Upper lobe of right lung (tissue), 1 donor: ENCODE measurements around the gene ATP13A4. TPM values are rescaled to one million over a fixed set of nuclear protein-coding genes. Genes with fewer than 3 reads are reported as not detected.

ENCODE experiments used
- ATAC-seq: fragments of 200-7000 bp; cut with Tn5 transposase; one replicate; pipeline ENCODE4 v1.9.1; 2020; ENCODE audit warnings: mild to moderate bottlenecking, moderate library complexity
- DNase-seq: peaks from one replicate; pipeline ENCODE4 v3.0.0-alpha.2; 2020
- H3K27ac ChIP-seq: fragments of 200-600 bp; one replicate; pipeline ENCODE4 v1.8.0; 2022
- H3K27me3 ChIP-seq: fragments of 200-600 bp; one replicate; pipeline ENCODE4 v1.8.0; 2022; ENCODE audit warnings: mild to moderate bottlenecking
- H3K36me3 ChIP-seq: fragments of 200-600 bp; one replicate; pipeline ENCODE4 v1.8.0; 2022
- H3K4me1 ChIP-seq: fragments of 200-600 bp; one replicate; pipeline ENCODE4 v1.8.0; 2022
- H3K4me3 ChIP-seq: fragments of 200-600 bp; one replicate; pipeline ENCODE4 v1.8.0; 2022; ENCODE audit warnings: mild to moderate bottlenecking
- H3K9me3 ChIP-seq: fragments of 200-600 bp; one replicate; pipeline ENCODE4 v1.8.0; 2022
- intact Hi-C: fragments of 100-400 bp; cut with DNase I; formaldehyde crosslinking; loops from one replicate; pipeline ENCODE4 v1.11.0; 2022
- long read RNA-seq: library from polyadenylated mRNA; unstranded; transcript quantifications from one replicate; pipeline ENCODE4 v2.0.0, GENCODE V29; 2021
- total RNA-seq: library from RNA; stranded (reverse); fragmentation: NEBNext Ultra II Directional; extraction: Animal tissue kit (Norgen Biotek cat#: 25700); gene quantifications from one replicate; pipeline ENCODE4 v1.2.1, GENCODE V29; 2021
- TF ChIP-seq, protein P1 (sequence below): fragments of 200-600 bp; IDR thresholded peaks from one replicate; pipeline ENCODE4 v1.8.0; 2022; ENCODE audit warnings: antibody characterized with exemption
- donor health status: DM: no; HTN: yes; CAD: no; lungs with severe emphysema.

The ATP13A4 gene, protein sequence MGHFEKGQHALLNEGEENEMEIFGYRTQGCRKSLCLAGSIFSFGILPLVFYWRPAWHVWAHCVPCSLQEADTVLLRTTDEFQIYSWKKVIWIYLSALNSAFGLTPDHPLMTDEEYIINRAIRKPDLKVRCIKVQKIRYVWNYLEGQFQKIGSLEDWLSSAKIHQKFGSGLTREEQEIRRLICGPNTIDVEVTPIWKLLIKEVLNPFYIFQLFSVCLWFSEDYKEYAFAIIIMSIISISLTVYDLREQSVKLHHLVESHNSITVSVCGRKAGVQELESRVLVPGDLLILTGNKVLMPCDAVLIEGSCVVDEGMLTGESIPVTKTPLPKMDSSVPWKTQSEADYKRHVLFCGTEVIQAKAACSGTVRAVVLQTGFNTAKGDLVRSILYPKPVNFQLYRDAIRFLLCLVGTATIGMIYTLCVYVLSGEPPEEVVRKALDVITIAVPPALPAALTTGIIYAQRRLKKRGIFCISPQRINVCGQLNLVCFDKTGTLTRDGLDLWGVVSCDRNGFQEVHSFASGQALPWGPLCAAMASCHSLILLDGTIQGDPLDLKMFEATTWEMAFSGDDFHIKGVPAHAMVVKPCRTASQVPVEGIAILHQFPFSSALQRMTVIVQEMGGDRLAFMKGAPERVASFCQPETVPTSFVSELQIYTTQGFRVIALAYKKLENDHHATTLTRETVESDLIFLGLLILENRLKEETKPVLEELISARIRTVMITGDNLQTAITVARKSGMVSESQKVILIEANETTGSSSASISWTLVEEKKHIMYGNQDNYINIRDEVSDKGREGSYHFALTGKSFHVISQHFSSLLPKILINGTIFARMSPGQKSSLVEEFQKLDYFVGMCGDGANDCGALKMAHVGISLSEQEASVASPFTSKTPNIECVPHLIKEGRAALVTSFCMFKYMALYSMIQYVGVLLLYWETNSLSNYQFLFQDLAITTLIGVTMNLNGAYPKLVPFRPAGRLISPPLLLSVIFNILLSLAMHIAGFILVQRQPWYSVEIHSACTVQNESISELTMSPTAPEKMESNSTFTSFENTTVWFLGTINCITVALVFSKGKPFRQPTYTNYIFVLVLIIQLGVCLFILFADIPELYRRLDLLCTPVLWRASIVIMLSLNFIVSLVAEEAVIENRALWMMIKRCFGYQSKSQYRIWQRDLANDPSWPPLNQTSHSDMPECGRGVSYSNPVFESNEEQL
- 248 TPM for total RNA-seq
- long read RNA-seq, full-length matches to known transcripts, result 68 of 153 reads
- long read RNA-seq, partial matches to known transcripts, result 26 of 153 reads
- long read RNA-seq, other reads (novel, unspliced or antisense), result 59 of 153 reads

DNA sequence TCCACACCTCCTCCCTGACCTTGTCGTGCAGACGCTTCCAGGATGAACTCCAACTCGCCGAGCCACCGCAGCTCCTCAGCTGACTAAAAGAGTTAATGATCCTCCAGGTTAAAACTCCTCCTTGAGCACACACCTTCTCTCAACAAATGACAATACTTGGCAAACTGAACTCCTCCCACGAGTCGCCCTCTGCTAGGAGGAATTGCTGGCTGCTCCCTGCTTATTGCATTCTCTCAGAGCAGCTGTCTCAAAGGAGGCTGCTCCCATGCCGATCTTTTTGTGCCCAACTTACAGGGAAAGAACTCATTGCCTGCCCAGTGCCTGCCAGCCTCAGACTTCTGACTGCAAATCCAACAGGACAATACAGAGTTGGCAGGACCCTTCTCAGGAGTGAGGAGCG, at the start of gene ATP13A4:
TSS of gene ATP13A4 (minus strand) at position 85 of the 400 bp plus-strand sequence. CDS start 96 bp downstream, outside the sequence.
- Histone ChIP-seq H3K4me3 (peak within 1 kb of the TSS; percentile 42), H3K4me1 (no peaks in the 10 kb centered on the region), H3K27ac (peak within 1 kb of the TSS; percentile 66), H3K27me3 (no peaks in the 10 kb centered on the region), H3K36me3 (no peaks in the 10 kb centered on the region), H3K9me3 (no peaks in the 10 kb centered on the region)
- TF ChIP-seq, protein P1, sequence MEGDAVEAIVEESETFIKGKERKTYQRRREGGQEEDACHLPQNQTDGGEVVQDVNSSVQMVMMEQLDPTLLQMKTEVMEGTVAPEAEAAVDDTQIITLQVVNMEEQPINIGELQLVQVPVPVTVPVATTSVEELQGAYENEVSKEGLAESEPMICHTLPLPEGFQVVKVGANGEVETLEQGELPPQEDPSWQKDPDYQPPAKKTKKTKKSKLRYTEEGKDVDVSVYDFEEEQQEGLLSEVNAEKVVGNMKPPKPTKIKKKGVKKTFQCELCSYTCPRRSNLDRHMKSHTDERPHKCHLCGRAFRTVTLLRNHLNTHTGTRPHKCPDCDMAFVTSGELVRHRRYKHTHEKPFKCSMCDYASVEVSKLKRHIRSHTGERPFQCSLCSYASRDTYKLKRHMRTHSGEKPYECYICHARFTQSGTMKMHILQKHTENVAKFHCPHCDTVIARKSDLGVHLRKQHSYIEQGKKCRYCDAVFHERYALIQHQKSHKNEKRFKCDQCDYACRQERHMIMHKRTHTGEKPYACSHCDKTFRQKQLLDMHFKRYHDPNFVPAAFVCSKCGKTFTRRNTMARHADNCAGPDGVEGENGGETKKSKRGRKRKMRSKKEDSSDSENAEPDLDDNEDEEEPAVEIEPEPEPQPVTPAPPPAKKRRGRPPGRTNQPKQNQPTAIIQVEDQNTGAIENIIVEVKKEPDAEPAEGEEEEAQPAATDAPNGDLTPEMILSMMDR, result no peak
- ATAC-seq (peak; percentile 86), DNase-seq (peak; percentile 68)
- intact Hi-C loops, result no loop called here

DNA sequence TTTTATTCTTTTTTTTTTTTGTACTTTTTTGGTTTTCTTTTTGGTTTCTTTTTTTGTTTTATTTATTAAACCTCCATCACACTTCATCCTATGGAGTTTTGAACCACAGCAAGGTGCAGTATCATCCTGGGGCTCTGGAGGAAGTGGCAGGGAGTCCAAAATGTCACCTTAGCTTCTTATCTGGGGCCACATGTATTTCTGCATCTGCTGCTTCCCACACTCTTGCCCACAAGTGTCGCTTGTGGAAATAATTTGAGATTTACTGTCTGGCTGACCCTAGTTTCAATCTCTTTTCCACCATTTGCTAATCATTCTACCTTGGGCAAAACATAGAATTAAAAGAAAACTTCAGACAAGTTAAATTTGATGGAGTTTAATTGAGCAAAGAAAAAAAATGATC, 44.7 kb upstream of the ATP13A4 start:
- no peak overlapping the region for H3K4me3 ChIP-seq
- DNase-seq (no peak), ATAC-seq (no peak)
- H3K9me3 ChIP-seq, result no peaks in the 10 kb centered on the region
- peaks cover 11% of the 10 kb centered on the region for H3K36me3 ChIP-seq
- peaks cover 13% of the 10 kb centered on the region for H3K4me1 ChIP-seq
- TF ChIP-seq, protein P1, result no peak
- intact Hi-C loops, result no loop called here
- H3K27ac ChIP-seq, result no peak overlapping the region
- H3K27me3 ChIP-seq, result no peaks in the 10 kb centered on the region

DNA sequence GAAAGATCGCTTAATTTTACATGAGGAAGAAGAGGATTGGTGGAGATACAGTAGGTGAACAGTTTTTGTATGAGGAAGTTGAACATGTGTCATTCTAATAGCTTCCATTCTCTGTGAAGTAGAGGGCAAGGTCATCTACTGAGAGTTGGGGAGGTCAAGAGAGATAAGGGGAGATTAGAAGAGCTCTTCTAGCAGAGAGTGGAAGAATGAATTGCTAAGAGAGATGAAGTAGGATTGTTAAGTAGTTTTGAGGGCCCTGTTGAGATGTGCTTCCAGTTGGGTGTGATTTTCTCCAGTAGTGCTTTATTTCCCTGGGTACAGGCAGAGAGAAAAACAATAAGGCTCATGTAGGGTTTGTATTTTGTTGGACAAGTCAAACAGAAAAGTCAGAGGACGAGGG, 43.5 kb upstream of the ATP13A4 start:
- no peaks in the 10 kb centered on the region for H3K9me3 ChIP-seq
- DNase-seq (no peak), ATAC-seq (peak; percentile 72)
- H3K27ac ChIP-seq, result no peak overlapping the region
- H3K36me3 ChIP-seq, result peaks cover 11% of the 10 kb centered on the region
- H3K27me3 ChIP-seq, result no peaks in the 10 kb centered on the region
- no peak overlapping the region for H3K4me3 ChIP-seq
- peaks cover 19% of the 10 kb centered on the region for H3K4me1 ChIP-seq
- TF ChIP-seq, protein P1, result no peak
- intact Hi-C loops, result no loop called here

DNA sequence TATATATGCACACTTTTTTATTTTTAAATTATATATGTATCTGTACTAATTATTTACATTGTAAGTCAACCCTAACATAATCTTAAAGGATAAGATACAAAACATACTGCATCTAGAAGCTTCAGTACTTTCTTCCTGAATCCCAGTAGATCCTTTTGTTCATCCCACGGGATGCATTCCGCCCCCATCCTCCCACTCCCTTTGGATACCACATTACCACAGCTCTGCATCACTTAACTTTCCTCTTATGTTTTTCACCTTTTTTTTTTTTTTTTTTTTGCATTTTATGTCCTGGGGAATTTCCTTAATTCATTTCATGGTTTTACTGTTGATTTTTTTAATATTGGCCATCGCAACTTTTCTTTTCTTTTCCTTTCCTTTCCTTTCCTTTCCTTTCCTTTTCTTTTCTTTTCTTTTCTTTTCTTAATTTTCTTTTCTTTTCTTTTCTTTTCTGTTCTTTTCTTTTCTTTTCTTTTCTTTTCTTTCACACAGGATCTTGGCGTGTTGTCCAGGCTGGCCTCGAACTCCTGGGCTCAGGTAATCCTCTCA, 41.3 kb upstream of the ATP13A4 start:
- DNase-seq, result no peak
- Histone ChIP-seq H3K27me3 (no peaks in the 10 kb centered on the region), H3K4me1 (peaks cover 26% of the 10 kb centered on the region), H3K9me3 (no peaks in the 10 kb centered on the region), H3K27ac (no peak overlapping the region), H3K4me3 (no peak overlapping the region), H3K36me3 (peaks cover 11% of the 10 kb centered on the region)
- no peak for ATAC-seq
- intact Hi-C loops, result no loop called here
- TF ChIP-seq, protein P1, result no peak
